ENCODE results near the gene CEP41.
A peak's percentile ranks its signal among the peaks of the same experiment; 100 is the strongest.
"Not testable (repeated sequence)": the region's sequence is repeated elsewhere in the genome, so short reads cannot be mapped to it uniquely, and the experiment has no call there.

The CEP41 gene

GRCh38 chr7:130385600-130386066 lies 55.2 kb downstream of the CEP41 start:
- no peak for DNase-seq

GRCh38 chr7:130384841-130385599 lies 55.8 kb downstream of the CEP41 start:
- no peak for DNase-seq

DNA sequence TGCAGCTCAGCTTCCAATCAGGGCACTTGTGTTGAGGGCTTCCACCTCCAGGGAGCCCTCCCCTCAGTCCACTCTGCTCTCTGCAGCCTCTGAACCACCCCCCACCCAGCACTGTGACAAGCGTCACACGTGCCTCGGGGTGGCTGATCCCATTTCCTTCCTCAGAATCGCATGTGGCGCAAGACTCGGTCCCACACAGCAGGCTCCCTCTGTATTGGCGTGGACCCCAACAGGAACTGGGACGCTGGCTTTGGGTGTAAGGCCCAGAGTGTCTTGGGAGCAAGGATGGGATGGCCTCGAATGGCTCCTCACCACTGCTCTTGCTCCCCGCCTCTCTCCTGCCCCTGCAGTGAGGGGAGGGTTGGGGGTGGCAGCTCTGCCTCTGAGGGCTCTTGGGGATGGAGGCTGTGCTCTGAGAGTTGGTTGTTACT lies 56.4 kb downstream of the CEP41 start:
- no peak for DNase-seq

DNA sequence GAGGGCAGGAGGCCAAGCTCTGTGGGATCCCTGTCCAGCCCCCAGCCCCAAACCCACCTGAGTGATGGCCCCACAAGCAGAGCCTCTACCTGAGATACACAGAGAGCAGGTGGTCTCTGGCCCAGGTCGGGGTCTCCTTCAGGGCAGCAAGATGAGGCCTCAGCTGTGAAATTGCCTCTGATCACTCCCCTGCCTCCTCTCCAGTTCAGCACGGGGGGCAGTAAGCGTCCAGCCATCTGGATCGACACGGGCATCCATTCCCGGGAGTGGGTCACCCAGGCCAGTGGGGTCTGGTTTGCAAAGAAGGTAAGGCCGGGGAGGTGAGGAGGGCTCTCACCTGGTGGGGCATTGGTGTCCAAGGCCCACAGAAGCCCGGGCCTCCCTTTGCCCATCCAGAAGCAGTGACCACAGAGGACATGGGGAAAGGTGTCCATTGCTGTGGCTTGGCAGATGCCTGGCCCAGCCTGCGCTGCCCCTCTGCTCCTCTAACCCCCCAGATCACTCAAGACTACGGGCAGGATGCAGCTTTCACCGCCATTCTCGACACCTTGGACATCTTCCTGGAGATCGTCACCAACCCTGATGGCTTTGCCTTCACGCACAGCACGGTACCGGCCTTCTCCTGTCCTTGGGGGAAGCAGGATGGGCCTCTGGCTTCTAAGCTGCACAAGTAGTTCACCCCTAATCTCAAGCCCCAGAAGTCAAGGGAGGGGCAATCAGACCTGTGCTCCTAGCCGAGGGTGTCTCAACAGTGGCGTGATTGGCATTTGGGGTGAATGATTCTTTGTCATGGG lies 57.4 kb downstream of the CEP41 start:
- no peak for DNase-seq

DNA sequence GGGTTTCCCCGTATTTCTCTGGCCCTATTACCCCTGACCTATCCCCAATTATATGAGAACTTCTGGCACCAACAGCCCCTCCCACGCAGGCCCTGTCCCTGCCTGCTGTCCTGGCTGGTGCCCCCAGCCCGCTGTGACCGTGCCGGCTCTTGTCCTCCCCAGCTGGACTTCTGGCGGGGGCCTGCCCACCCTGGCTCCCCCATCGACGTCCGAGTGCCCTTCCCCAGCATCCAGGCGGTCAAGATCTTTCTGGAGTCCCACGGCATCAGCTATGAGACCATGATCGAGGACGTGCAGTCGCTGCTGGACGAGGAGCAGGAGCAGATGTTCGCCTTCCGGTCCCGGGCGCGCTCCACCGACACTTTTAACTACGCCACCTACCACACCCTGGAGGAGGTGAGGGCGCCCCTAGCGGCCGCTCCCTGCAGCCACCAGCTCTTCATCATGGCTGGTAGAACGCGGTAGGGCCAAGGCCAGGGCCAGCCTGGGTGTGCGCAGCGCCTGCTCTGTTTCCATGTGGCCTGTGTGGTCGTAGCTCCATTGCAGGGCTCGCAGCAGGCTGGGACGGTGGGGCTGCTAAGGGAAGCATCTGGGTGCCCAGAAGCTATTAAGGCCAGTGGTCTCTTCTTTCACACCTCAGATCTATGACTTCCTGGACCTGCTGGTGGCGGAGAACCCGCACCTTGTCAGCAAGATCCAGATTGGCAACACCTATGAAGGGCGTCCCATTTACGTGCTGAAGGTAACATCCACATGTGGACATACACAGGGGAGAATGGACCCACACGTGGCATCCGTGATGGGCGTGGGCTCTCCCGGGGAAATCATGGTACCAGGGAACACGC lies 59.1 kb downstream of the CEP41 start:
- DNase-seq = no peak

DNA sequence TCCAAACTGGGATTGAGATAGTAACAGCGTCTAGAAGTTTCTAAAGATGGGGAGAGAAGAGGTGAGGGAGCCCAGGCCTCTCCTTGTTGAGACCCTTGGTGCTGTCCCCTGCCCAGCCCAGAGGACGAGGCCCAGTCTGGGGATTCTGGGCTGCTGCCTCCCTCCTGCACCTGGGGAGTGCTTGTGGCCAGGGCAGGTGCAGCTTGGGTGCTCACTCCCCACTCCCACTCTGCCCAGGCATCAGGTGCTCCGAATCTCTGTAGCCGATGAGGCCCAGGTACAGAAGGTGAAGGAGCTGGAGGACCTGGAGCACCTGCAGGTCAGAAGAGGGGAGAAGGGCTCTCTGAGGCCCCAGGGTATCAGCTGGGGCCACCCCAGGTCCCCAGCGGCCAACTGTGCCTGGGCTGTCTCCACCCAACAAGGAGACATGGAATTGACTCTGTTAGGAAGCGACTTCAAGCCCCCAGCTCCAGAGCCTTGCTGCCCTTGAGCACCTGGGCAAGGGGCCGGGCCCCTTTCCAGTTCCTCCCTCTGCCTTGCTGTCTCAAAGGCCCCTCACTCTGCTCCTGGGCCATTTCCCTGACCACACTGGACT lies 59.9 kb downstream of the CEP41 start:
- no peak for DNase-seq

GRCh38 chr7:130379921-130380860 lies 60.6 kb downstream of the CEP41 start, which contains the start of gene CPA1:
Gene CPA1, plus strand, starts transcription at chr7:130380494. Its CDS starts 27 bp downstream, at chr7:130380521.
- peak; percentile 29 for DNase-seq

DNA sequence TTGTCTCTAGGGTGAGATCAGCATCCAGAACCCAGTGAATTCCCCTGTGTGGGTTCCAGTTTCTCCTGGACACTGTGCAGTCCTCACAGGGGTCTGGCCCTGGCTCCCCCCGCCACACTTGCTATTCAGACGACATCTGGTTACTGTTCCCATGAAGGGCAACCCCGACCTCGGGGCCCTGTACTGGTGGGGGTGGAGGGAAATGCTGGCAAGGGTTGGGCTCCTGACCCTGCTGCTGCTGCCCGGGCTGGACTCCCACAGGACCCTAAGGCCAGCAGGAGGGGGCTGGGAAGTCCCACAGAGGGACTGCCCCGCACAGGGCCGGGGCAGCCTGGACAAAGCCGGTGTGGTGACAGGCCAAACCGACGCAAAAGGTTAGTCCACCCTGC lies 61.3 kb downstream of the CEP41 start:
- DNase-seq = no peak

DNA sequence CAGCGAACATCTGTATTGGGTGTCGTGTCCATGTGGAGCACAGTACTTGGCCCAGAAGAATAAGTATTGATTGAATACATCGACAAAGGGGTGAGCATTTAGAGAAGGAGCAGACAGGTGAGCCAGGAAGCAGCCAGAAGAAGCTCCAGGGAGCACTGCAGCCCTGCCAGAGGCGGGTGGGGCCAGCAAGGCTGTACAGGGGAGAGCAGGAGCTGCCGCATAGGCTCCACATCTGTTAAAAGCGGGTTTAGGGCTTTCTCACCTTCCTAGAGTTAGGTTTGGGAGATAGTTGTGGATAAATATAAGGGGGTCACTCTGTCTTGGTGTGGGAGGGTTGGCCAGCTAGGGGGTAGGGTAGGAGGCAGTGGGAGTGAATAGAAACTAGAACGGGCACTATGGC lies 61.8 kb downstream of the CEP41 start:
- no peak for DNase-seq

- no peak for DNase-seq
Observed at GRCh38 chr7:130377178-130377577, 63.6 kb downstream of the CEP41 start.

- not testable (repeated sequence) for DNase-seq
Observed at GRCh38 chr7:130376461-130376860, 64.4 kb downstream of the CEP41 start.

GRCh38 chr7:130374507-130374906 lies 66.3 kb downstream of the CEP41 start:
- no peak for DNase-seq

- no peak for DNase-seq
Observed at GRCh38 chr7:130372402-130373165, 68.2 kb downstream of the CEP41 start.

DNA sequence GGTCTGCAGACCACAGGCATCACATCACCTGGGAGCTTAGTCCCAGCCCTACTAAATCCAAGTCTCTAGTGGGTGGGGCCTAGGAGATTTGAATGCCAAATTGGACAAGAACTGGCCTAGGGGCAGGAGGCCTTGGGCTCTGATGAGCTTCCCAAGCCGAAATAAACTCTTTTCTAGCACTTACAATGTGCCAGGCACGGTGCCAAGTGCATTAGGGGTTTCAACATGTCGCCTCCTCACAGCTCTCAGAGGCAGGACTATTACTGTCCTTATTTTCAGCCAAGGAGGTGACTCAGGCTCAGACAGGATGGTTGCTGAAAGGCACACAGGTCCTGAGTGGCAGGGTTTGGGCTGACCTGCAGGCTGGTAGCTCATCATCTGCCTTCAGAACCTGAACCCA lies 69.8 kb downstream of the CEP41 start:
- DNase-seq = no peak

GRCh38 chr7:130369831-130370550 lies 70.8 kb downstream of the CEP41 start:
- DNase-seq = no peak

GRCh38 chr7:130369110-130369711 lies 71.6 kb downstream of the CEP41 start:
- DNase-seq = no peak

- no peak for DNase-seq
Observed at GRCh38 chr7:130367836-130368746, 72.7 kb downstream of the CEP41 start.

DNA sequence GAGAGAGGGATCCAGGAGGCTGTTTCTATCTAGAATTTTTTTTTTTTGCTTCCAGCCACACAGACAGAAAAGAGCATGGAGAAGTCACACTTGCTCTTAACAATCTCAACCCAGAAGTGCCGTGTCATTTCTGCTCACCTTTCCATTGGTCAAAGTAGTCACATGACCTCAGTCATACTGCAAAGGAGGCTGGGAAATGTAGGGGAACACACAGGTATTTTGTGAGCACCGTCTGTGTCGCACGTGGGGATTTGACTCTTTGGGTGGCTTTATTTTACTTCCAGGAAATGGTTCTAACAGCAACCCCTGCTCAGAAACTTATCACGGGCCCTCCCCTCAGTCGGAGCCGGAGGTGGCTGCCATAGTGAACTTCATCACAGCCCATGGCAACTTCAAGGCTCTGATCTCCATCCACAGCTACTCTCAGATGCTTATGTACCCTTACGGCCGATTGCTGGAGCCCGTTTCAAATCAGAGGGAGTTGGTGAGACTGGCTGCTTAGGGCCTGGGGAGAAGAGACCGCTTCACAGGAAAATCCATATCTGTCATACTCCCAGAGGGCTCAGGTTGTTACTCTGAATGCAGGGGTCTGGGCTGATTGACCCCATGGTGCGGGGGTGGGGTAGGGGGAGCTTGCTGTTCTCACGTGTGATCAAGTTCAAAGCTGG lies 73.6 kb downstream of the CEP41 start:
- no peak for DNase-seq

Data from NCI-H146 (cell line).